ENCODE results near the gene TADA2B. TPM values are rescaled to one million over a fixed set of nuclear protein-coding genes. Genes with fewer than 3 reads are reported as not detected.

Gene TADA2B
- total and polyA plus RNA-seq, 9 of the 15 experiments (the other 6 are each of a cell fraction or from before 2014, with no cell fraction given): 0.55 to 12.2 (median 7.5) TPM

GRCh38 chr4:7067452-7068278, 24.5 kb downstream of the TADA2B start, which contains the start of gene GRPEL1 (continued):
- TF ChIP-seq CHD2 (IDR thresholded peaks at IDR 0.05; ENCODE audit: low read depth, low read length): peak; percentile 72
- peak; percentile 54 for TF ChIP-seq SP2 (IDR thresholded peaks at IDR 0.05; ENCODE audit: extremely low read depth, low read depth, low read length, poor library complexity, severe bottlenecking)
- peak; percentile 59 to 90 (median 63) for TF ChIP-seq YY1 (IDR thresholded peaks at IDR 0.05; ENCODE audit: borderline replicate concordance in 1 of 3, control insufficient read depth in 1 of 3, extremely low read depth in 1 of 3, insufficient read depth in 3 of 3, insufficient read length in 1 of 3, insufficient replicate concordance in 2 of 3, low read depth in 1 of 3, low read length in 2 of 3)
- peak; percentile 71; the same call in 1 of the 2 replicates for TF ChIP-seq GTF2F1 (IDR thresholded peaks at IDR 0.05; ENCODE audit: low read depth, low read length)
- TF ChIP-seq TAF15 (IDR thresholded peaks at IDR 0.05; ENCODE audit: low read depth, low read length): no peak
- no peak for TF ChIP-seq ZNF316 (IDR thresholded peaks at IDR 0.05)
- TF ChIP-seq TFAP4 (CRISPR knock-in tag; IDR thresholded peaks at IDR 0.05; ENCODE audit: borderline replicate concordance): peak; percentile 45; the same call in 1 of the 2 replicates
- 0 out of 2 replicates have a peak, but pooled peaks have one; percentile 43 for TF ChIP-seq E2F5 (CRISPR knock-in tag; IDR thresholded peaks at IDR 0.05)
- TF ChIP-seq SP1 (CRISPR knock-in tag; IDR thresholded peaks at IDR 0.05): peak; percentile 94
- TF ChIP-seq NONO (IDR thresholded peaks at IDR 0.05; ENCODE audit: low read depth in 2 of 2, low read length in 1 of 2): peak; percentile 39 to 57; a peak in 1 of 4 replicates
- 0 out of 2 replicates have a peak, but pooled peaks have one; percentile 11 for TF ChIP-seq ELF2 (CRISPR knock-in tag; IDR thresholded peaks at IDR 0.05)
- 0 out of 2 replicates have a peak, but pooled peaks have one; percentile 51 for TF ChIP-seq CGGBP1 (CRISPR knock-in tag; IDR thresholded peaks at IDR 0.05)
- 0 out of 2 replicates have a peak, but pooled peaks have one; percentile 41 for TF ChIP-seq BRD4 (IDR thresholded peaks at IDR 0.05)
- TF ChIP-seq SUPT5H (IDR thresholded peaks at IDR 0.05): peak; percentile 91
- TF ChIP-seq FOS (IDR thresholded peaks at IDR 0.05; ENCODE audit: extremely low read depth, insufficient read length): peak; percentile 81
- TF ChIP-seq ZNF12 (CRISPR knock-in tag; IDR thresholded peaks at IDR 0.05): peak; percentile 74
- peak; percentile 46; the same call in 1 of the 2 replicates for TF ChIP-seq ZNF395 (CRISPR knock-in tag; IDR thresholded peaks at IDR 0.05)
- TF ChIP-seq RBBP5 (IDR thresholded peaks at IDR 0.05; ENCODE audit: borderline replicate concordance, insufficient read depth, low read length, poor library complexity, severe bottlenecking): peak; percentile 93
- TF ChIP-seq NKRF (IDR thresholded peaks at IDR 0.05; ENCODE audit: borderline replicate concordance): peak; percentile 49; the same call in 1 of the 2 replicates

All from K562 (cell line).